A549 (cell line): ENCODE results near the gene RBM44.

Experiments
- MAX ChIP-seq: IDR thresholded peaks from 2 replicates; pipeline ENCODE4 v1.6.1; 2012
- NR3C1 ChIP-seq: fragments of >200 bp; sonication (Bioruptor Twin); formaldehyde crosslinking; IDR thresholded peaks from 3 replicates; pipeline ENCODE4 v1.6.1; 2017
- POLR2A ChIP-seq: IDR thresholded peaks from 2 replicates; pipeline ENCODE4 v1.6.1; 2012; ENCODE audit warnings: mild to moderate bottlenecking, low read length
- RFX5 ChIP-seq: fragments of 450-650 bp; IDR thresholded peaks from 2 replicates; pipeline ENCODE4 v1.7.1; 2014; ENCODE audit warnings: antibody characterized with exemption, mild to moderate bottlenecking, moderate library complexity
- ZSCAN20 ChIP-seq: fragments of 250-450 bp; sonication (Bioruptor Pico); IDR thresholded peaks from 2 replicates; pipeline ENCODE4 v1.8.0; 2022; ENCODE audit warnings: mild to moderate bottlenecking, moderate library complexity

GRCh38 chr2:237879058-237879430 is 80.5 kb downstream of the RBM44 start:
- TF ChIP-seq MAX (no peak), ZSCAN20 (no peak), NR3C1 (no peak), RFX5 (no peak), POLR2A (no peak)
